HG02571 (cell line): ENCODE data around the gene CEP126.
A peak's percentile ranks its signal among the peaks of the same experiment; 100 is the strongest.

Source experiments
- ATAC-seq: cut with Tn5 transposase; IDR thresholded peaks from one replicate; pipeline ENCODE4 v1.9.1; 2021; ENCODE audit warnings: mild to moderate bottlenecking, moderate library complexity; ENCODE audit not compliant: unreplicated experiment

Gene CEP126, protein sequence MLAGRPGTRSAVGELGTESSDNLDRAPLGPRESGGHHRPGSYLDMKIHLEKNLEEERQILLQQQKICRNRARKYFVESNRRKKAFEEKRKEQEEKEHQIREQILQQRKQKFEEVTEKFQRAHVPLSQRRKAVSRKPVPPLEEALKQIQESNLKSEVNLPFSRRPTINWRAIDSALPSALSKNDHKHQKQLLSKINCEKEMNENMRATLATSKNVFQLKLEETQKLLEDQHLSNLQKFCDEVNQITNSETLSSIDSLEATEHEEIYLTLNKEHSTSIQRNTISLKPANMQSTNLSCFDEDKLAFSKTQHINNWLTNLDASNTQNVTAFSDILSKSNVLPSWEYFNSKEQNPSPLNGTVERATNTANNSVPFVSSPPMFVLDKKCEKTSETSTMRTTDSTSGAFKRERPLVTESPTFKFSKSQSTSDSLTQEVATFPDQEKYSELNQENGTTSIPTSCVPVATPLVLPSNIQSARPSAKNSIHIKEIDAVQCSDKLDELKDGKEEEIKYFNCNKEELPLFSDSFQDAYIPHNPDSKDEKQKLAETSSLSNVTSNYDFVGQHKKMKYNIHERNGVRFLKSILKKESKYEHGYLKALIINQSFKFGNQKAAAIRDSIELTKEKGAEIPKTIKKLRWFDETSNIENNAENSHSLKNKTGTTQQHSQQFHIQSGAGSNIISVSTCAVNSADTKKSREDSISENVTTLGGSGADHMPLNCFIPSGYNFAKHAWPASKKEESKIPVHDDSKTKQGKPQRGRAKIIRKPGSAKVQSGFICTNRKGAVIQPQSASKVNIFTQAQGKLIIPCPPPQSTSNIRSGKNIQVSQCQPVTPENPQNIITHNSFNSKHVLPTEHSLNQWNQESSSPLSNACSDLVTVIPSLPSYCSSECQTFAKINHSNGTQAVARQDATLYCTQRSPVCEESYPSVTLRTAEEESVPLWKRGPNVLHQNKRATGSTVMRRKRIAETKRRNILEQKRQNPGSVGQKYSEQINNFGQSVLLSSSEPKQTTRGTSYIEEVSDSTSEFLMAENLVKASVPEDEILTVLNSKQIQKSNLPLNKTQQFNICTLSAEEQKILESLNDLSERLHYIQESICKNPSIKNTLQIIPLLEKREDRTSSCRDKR

DNA sequence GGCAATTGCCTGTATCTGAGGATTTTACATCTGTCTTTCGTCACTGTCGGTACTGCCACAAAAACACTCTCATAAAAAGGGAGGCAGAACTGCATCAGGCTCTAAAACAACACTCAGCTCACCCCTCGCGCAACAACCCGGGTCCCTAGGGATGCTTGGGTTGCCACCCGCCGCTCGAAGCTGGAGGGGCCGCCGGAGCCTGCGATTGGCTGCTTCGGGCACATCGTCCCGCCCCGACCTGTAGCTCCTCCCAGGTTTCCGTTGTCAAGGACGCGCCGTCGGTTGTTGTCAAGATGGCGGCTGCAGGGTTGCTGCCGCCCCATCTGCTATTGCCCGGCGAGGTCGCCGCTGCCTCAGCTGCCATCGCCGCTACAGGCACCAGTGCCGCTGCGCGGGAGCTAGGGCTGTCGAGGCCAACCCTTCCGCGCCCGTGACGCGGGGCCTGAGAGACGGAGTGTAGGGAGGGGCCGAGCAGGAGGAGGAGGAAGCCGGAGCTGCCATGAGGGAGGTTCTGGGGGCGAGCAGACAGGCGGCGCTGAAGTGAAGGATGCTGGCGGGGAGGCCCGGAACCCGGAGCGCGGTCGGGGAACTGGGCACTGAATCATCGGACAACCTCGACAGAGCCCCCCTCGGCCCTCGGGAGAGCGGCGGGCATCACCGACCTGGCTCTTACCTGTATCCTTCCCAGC, at the start of gene CEP126:
Gene CEP126, plus strand, starts transcription at position 273 of the 689 bp plus-strand sequence. Its CDS starts 275 bp downstream, at position 548.
- peak; percentile 100 for ATAC-seq

GRCh38 chr11:101866619-101867491, 48.0 kb upstream of the CEP126 start:
- no peak for ATAC-seq

GRCh38 chr11:101867951-101868350, 46.9 kb upstream of the CEP126 start:
- no peak for ATAC-seq

GRCh38 chr11:101870510-101870909, 44.3 kb upstream of the CEP126 start:
- no peak for ATAC-seq

DNA sequence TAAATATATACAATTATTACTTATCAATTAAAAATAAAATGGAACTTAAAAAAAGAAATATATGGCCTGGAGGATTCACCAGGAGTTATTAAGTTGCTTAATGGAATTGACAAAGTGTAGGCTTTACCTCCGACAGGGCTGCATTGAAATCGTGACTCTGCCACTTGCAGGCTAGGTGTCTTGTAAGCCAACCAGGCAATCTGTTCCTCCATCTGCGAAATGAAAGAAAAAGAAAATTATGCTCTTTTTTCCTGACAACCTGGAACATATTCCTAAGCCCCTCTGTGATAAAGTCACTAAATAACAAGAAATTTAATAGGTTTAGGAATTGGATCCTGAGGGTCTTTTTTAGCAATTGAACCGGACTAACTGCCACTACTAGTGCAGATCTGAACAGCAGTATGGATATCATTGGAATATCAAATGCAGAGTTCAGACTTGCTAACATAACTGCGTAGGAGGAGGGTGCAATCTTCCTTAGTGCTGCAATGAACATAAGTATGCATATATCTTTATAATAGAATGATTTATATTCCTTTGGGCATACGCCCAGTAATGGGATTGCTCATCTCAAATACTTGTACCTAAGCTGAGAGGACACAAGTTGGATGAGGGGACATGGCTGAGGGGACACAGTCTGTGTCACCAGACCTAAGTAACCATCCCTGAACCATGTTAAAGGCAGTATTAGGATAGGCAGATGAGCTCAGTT, 42.5 kb upstream of the CEP126 start:
- ATAC-seq: no peak

GRCh38 chr11:101880222-101880621, 34.6 kb upstream of the CEP126 start:
- no peak for ATAC-seq

DNA sequence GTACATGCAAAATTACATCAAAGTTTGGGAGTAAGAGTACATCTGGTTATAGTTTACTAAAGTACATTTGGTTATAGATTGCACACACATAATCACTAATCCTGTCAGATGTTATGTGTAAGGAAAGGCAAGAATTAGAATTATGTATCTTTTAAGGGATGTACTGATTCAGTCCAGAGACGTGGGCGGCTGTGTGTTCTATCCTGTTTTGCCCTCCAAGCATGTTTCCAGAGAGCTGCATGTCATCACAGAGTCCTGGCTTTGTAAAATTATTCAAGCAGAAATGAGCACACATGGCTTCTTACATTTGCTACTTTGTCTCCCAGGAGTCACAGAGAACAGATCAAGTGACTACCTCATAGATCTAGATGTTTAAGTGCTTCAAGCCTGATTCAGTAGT, 33.2 kb upstream of the CEP126 start:
- no peak for ATAC-seq

DNA sequence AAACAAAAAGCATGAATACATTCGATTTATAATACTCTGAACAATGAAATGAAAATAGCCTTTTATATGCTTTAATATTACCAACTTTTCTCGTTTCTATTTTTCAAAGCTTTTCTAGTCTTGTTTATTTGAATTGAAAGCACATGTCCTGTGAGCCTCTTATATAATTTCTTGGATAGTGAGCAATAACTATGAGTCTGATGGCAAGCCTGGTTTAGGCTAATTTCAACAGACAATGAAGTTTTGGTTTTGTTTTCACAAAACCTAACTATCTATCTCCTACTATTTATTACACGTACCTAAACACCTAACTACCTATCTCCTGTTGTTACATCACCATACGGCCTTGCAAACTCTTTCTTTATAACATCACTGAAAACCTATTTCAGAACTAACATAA, 29.2 kb upstream of the CEP126 start:
- ATAC-seq: no peak

GRCh38 chr11:101889767-101890166, 25.0 kb upstream of the CEP126 start:
- ATAC-seq: no peak

DNA sequence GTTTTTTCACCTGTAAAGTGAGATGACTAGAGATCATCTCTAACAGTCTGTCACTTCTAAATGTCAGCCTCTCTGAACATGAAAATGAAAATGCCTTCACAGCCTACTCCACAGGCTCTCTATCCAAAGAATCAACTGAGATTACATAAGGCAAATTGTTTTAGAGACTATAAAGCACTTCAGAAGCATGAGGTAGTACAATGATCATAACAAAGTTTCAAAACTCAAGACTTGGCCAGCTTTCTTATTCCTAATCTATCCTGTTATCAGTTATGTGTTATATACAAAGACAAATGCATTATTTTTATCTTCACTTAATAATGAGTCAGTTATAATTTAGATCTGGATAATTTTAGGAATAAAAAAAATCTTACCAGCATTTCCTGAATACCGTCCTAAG, 20.3 kb upstream of the CEP126 start:
- ATAC-seq: no peak

- ATAC-seq: no peak
Measured at GRCh38 chr11:101907815-101908214, 7.0 kb upstream of the CEP126 start.

- no peak for ATAC-seq
Measured at GRCh38 chr11:101909087-101909486, 5.7 kb upstream of the CEP126 start.

GRCh38 chr11:101912823-101913284, 2.0 kb upstream of the CEP126 start:
- ATAC-seq: no peak

- ATAC-seq: no peak
Measured at GRCh38 chr11:101913656-101914055, 1.2 kb upstream of the CEP126 start.

- no peak for ATAC-seq
Measured at GRCh38 chr11:101914341-101914737, 471 bp upstream of the CEP126 start.

GRCh38 chr11:101915791-101916291, 1.0 kb downstream of the CEP126 start:
- peak; percentile 36 for ATAC-seq

- ATAC-seq: no peak
Measured at GRCh38 chr11:101916422-101916821, 1.6 kb downstream of the CEP126 start, which contains the start of gene ANGPTL5. TSS of gene ANGPTL5 (minus strand) at chr11:101916522. CDS start at chr11:101907909, 8,613 bp downstream.

DNA sequence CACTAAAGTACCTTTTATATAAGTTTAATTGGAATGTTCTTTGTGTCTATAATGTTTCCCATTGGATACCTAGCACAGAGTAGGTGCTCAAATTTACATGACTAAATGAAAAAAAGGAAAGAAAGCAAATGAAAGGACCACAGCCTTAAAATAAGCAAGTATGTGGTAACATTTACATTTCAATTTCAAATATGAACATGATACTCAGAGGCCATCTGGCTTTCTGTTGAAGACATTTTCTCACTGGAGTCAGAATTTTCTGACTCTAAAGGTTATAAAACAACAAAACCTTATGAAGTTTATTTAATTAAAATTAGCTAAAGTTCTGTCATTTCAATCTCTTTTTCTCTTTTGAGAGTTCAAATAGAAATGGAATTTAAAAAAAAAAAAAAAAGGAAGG, 2.4 kb downstream of the CEP126 start:
- ATAC-seq: no peak

DNA sequence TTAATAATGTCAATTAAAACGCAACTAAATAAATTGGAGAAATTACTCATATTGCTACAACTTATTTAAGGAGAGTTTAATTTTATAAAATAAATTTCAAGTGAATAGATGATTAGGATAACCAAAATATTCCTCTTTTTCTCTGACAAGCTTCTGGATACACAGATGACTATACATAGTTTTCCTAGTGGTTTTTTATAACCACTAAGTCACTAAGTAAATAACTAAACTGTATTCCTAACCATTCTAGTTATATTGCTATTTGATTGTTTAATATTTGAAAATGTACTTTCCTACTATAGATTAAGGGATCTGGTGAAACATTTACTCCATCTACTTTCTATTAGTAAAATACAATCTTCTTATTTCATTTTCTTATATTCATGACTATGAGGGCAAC, 6.2 kb downstream of the CEP126 start:
- no peak for ATAC-seq
